HG03039 (cell line): ENCODE results near the gene DUOXA1.

ENCODE experiments used
- ATAC-seq: cut with Tn5 transposase; IDR thresholded peaks from one replicate; pipeline ENCODE4 v1.9.1; 2021; ENCODE audit warnings: mild to moderate bottlenecking, moderate library complexity; ENCODE audit not compliant: unreplicated experiment

Gene DUOXA1

DNA sequence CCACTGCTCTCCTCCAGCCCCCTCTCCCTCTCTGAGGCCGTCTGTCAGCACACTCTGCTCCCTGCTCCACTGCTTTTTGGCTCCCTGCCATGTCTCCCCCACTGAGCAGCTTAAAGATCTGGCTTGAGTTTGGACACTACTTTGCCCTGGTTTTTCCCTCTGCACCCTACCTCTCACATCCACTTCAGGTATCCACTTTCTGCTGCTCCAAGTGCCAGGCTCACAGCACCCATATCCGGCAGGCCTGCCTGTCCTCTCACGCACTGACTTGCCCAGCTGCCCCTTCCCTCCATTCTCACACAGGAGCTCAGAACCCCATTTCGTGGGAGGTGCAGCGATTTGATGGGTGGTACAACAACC is 3.9 kb upstream of the DUOXA1 start:
- ATAC-seq = no peak

DNA sequence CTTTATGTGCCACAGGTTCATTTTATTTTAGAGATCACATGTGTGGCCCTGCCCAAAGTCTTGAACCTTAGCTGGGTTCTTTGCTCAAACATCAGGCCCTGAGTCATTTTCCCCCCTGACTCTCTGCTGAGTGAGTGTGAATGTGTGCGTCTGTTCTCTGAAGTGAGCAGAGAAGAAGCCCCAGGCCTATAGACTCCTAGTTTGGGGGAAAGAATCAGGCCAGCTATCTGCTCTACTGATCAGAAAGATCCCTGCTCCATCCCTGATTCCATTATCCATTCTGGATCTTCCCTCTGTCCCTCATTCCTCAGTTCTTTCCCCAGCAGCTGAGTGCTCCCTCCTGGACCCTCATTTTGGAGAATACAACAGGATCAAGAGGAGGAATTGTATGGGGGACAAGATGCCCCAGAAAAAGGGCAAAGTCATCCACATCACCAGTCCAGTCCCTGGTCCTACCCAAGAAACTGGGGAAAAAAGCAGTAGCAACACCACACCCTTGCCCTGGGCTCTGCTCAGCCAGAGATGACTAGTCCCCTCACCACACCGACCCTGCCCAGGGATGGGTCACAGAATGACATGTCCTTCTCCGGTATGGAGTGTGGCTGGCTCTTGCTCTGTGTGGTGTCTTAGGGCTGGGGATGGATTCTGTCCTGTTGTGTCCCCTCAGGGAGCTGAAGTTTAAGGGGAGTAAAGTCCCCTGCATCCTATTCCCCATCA is 3.3 kb upstream of the DUOXA1 start:
- no peak for ATAC-seq

DNA sequence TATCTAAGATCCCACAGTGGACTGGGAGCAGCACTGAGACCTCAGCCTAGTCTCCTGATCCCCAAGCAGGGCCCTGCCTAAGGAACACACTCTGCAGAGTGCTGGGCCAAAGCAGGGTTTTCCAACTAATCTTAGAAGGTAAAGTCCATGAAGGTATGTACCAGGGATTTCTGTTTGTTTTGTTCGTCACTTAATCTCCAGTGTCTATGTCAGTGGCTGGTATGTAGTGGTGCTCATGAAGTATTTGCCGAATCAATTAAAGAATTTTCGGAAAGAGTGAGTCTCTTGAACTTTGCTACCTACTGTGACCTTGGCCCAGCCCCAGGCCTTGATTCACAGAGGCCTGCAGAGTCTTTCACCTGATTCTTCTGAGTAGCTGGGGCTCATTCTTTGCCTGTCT is 1.8 kb upstream of the DUOXA1 start:
- no peak for ATAC-seq

DNA sequence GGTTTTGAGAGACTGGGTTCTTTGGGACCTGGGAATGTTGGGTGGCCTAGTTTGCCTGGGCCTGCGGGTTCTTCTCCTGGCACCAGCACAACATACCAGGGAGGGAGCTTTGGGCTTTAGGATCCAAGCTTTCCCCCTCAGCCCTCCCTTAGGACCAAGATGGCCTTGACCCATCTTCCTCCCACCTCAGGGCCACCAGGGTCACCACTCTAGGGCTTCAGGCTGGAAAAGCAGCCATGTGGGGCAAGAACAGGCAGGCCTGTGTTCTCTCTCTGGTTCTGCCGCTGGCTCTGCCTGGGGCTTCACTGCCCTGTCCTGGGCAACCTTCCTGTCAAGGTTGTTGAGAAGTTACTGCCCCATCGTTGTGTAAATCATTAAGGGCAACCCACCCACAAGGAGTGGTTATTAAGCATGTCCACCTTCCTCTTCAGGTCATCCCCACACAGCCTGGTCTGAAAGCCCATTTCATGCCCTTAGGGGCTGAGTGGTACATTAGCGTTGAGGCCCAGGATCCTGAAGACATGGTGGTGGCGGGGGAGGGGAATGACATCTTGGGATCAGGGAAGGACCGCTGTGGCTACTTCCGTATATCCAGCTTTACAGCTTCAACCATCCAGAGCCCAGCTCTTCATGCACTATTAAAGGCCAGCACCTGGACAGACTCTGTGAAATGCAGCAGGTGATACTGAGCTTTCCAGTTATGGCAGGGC is 767 bp upstream of the DUOXA1 start:
- no peak for ATAC-seq

DNA sequence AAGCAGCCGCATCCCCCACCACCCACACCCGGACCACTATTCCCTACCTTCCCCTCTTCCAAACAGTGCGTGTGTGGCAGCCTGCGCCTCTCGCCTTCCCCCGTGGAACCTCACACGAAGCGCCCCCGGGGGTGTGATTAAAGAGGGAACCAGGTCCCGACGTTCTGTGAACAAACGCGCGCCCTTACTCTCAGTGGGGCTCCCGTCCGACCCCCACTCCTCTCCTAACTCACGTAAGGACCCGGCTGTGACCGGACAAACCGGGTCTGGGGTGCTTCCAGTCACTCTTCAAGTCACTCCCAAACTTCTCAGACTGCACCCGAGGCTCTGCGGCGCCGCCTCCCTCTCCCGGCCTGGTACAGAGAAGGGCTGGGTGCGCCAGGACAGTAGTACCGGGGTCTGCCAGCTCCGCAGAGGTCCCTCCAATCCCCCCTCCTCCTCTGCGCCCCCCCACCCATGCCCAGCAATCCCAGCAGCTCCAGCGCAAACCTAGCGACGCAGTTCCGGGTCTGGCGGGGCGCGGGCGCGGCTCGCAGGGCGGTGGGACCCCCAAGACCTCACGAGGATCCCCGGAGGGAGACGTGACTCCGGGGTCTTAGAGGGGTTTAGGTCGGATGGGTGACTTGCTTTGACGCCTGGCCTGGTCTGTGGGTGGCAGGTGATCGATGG is 574 bp downstream of the DUOXA1 start:
- no peak for ATAC-seq

DNA sequence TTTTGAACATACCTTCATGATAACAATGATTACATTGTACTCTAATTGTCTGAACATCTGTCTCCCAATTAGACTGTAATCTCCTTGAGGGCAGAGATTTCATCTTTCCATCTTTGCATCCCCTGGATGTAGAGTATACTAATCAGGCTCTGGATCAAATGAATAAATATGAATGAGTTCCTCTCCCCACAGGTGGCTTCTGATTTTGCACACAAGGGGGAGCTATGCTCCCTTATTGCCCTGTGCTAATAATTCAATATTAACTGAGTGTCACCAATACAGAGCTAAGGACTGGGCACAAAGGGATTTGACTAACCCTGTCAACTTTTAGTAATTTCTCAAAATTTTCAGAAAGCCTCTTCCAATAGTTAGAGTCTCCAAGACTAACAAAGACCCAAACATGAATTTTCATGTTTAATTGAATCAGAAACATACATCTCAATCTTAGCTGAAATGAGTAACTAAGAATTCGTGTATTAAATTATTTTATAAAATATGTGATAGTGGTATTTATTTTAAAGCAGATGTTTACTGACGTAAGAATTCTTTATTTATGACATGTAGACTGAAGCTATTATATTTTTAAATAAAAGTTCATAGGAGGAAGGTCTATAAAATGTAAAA is 3.0 kb downstream of the DUOXA1 start:
- ATAC-seq = no peak

DNA sequence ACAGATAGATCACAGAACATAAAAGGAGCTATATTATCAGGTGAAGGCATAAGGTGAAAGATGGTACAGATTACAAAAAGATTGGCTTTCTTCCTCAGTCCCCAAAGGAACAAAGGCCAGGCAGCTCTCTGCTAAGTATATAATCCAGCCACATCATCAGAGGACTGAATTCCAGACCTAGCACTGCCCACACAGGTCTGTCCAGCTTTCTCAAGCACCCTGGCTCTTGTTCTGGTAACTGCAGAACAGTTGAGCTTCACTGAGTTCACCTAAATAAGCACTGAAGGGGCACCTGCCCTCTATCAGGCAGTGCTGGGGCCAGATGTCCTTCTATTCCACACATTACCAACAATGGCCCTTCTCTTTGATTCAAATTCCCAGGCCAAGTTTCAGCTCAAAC is 6.3 kb downstream of the DUOXA1 start:
- no peak for ATAC-seq

DNA sequence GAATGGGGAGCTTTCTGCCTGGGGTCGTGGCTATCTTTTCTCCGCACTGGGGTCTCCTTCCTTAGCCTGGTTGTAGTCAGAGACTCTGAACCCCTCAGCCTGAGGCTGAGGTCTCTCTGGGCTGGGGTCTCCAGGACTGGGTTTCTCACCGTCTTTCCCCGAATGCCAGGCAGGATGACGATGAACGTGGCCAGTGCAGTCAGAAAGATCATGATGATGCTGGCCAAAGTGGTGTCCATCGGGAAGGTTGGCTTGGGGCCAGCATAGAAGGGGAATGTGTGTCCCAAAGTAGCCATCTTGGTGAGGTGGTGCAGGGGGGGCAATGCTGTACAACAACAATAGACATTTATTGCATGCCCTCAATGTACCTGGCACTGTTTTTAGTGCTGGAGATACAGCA is 7.0 kb downstream of the DUOXA1 start:
- no peak for ATAC-seq

DNA sequence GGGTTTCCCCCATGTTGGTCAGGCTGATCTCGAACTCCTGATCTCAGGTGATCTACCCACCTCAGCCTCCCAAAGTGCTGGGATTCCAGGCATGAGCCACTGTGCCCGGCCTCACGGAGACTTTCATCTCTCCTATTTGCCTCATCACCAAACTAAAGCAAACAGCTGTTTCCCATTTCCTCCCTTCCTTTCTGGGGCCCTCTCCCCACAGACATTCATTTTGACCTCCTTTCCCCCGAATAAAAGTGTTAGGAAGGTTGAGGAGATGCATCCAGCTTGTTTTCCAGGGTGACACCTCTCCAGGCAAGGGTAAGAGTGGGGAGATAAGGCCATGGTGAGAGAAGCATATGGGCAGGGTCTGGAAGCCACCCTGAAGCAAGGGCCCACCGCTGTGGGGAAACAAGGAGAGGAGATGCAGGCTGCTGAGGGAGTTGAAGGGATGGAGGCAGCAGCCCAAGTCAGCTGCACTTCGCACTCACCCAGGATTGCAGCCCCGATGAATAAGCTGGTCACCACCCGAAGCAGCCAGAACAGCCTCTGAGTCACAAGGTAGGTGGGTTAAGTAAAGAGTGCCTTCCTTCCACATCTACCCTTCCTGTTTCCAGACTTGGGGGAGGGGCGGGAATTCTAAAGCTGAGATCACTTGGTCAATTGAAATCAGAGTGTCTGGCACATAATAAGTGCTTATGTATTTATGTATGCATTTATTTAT is 7.8 kb downstream of the DUOXA1 start:
- no peak for ATAC-seq

DNA sequence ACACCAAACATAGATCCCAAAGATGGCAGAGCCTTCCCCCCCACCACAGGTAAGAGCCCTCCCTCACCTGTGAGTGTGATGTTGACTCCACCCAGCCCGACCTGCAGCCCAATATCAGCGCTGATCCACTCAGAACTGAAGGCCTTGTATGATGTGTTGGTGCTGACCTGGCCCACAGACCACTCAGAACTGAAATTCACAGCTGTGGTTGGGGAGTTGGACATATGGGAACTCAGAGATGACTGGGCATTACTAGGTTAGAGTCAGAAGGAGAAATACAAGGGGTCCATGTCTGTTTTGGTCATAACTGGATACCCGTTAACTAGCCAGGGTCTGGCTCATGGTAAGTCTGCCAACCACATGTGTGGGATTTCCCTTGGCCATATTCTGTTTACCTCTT is 8.7 kb downstream of the DUOXA1 start:
- no peak for ATAC-seq

DNA sequence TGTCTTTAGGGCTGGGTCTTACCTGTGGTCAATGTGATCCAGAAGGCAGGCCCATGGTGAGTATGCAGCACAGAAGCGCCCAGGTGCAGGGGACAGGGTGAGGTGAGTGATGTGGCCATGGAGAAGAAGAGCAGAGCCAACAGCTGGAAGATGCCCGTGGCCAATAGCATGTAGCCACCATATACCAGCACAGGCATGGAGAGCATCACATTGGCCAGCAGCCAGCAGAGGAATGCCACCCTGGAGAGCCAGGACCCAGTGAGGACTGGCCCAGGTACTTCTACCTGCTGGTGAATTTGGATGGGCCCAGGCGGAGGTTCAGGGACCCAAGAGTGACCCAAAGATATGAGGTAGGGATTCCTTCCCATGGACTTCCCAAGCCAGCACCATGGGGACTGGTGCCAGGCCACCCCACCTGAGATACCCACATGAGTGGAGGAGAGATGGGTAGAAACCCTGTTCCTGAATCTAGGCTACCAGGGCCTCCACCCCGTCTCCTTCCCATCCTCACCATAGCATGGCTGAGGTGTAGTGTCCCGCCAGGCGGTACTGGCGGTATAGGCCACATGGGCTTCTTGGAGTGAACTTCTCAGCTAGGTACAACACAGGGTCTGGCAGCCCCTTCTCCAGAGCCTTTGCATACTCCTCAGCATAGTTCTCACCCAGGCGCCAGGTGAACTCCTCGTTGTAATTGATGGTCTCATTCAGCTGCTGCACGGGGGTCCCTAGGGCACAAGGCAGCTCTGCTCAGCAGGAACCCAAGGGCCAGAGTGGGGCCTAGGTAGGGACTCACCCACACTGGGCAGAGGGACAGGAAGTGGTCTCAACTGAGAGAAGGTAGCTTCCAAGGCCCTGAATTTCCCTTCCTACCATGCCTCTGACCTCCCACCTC is 9.4 kb downstream of the DUOXA1 start:
- no peak for ATAC-seq

DNA sequence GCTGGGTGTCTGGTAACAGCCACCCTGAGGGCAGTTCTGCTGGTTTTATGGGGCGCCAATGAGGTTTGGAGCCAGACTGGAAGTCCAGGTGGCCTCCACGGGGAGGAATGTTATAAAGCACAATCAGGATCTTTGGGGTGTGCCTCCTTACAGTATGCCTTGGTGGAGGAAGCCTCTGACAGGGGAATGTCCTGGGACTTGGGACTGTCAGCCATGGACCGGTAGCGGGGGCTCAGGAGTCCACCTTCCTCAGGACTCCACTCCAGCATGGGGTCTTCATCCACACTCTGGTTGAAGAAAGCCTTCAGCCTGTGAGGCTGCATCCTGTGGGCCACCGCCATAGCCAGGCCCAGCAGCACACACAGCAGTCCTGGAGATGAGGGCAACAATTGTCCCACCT is 10.7 kb downstream of the DUOXA1 start:
- ATAC-seq = no peak

DNA sequence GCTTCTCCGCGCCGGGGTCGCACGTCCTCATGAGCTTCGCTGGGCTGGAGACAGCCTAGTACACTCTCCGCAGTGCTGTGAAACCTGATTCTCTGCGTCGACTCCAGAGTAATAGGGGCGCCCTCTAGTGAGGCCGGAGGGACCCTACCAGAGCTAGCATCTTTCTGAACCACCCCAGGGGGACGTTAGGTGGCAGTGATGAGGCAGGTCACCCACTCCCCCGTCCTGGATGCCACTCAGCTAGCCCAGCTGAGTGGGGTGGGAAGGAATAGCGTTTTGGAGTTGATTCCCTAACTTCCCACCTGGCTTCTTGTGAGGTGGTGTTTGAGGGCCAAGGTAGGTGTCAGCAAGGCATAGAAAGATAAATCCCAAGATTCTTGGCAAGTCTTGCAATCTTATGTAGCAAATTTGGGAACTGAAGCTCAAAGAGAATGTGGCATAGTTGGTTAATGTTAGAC is 11.5 kb downstream of the DUOXA1 start:
- ATAC-seq = peak; percentile 82

DNA sequence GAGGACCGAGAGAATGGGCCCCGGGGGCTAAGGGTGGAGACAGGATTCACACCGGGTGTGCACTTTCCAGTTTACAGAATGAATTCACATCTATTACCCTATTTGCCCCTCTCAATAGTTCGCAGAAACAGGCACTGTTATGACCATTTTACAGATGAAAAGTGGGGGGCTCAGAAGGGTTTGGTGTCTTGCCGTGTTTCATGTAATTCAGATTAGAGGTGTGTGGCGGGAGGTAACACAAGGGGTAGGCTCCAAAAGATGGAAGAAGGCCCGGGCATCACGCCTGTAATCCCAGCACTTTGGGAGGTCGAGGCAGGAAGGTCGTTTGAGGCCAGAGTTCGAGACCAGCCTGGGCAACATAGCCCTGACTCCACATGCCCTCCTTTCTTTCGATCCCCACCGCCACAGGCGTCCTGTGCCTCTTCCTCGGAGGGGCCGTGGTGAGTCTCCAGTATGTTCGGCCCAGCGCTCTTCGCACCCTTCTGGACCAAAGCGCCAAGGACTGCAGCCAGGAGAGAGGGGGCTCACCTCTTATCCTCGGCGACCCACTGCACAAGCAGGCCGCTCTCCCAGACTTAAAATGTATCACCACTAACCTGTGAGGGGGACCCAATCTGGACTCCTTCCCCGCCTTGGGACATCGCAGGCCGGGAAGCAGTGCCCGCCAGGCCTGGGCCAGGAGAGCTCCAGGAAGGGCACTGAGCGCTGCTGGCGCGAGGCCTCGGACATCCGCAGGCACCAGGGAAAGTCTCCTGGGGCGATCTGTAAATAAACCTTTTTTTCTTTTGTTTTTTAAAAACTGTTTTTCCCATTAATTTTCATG is 12.2 kb downstream of the DUOXA1 start:
- no peak for ATAC-seq

DNA sequence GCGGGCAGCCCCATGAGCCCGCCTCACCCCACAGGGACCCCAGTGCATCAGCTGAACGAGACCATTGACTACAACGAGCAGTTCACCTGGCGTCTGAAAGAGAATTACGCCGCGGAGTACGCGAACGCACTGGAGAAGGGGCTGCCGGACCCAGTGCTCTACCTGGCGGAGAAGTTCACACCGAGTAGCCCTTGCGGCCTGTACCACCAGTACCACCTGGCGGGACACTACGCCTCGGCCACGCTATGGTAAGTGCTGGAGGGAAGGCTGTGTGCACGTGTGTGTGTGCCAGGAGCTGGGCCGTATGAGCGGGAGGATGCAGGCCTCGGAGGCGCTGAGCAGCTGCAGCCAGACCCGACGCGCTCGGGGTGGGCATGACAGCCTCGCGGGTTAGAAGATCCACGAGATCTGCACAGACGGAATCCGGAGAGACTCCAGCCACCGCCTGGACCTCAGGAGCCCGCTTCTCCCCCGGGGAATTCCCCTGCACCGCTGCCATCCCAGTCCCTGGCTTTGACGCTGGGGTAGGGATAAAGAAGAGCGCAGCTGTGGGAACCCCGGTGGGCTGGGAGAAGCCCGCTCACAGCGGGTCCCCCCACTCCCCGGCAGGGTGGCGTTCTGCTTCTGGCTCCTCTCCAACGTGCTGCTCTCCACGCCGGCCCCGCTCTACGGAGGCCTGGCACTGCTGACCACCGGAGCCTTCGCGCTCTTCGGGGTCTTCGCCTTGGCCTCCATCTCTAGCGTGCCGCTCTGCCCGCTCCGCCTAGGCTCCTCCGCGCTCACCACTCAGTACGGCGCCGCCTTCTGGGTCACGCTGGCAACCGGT is 13.0 kb downstream of the DUOXA1 start:
- ATAC-seq = no peak

DNA sequence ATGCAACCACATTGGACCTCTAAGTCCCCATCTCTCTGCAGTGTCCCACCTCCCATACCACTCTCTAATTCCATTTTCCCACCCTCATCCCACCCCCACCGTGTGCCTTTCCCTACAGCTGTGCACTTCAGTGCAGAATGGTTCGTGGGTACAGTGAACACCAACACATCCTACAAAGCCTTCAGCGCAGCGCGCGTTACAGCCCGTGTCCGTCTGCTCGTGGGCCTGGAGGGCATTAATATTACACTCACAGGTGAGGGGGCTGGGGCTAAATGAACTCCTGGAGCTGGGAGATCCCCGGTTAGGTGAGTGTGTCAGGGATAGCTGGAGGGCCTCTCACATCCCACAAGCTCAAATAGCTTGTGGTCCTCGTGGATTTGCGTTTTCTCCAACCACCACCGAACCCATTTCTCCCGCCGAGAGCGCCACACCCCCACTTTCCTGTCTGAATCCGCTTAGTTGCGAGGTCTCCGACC is 13.6 kb downstream of the DUOXA1 start:
- ATAC-seq = no peak

DNA sequence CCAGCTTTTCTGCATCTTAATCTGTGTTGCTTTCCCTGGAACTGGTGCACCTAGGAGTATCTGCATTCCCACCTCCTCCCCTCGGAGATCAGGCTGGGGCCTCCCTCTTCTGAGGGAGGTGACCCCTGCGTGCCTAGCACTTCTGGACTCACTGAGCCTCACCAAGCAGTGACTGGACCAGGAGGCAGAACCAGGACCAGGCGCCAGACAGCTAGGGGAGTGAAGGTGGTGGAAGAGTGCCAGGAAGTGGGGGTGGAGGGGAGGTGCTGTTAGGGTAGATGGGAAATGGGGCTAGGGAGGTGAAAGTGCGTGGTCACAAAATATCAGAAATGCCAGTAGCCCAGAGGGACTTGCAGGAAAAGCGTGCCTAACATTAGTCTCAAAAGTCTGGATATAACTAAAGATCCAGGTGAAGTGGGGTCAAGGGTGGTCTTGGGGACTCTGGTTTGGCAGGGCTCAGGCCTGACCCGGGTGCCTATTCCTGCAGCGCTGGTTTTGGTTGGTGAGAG is 14.3 kb downstream of the DUOXA1 start:
- no peak for ATAC-seq

DNA sequence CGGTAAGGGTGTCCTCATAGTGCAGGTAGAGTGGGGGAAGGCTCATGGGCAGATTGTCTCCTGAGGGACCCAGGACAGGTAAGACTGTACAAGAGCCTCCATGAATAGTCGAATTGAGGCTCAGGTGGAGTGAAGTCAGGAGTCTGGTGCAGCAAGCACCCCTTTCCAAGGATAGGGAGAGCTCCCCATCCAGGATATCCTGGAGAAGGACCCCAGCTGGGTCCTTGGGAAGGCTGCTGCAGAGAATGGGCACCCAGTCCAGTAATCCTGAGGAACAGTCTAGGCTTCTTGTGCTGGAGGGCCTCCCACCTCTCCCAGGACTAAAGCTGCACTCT is 15.0 kb downstream of the DUOXA1 start:
- ATAC-seq = no peak
